RKO (cell line): ENCODE measurements around the gene ENKD1.

ENCODE experiments used
- DNase-seq: peaks from one replicate; pipeline ENCODE4 v3.0.0-alpha.2; 2016; ENCODE audit warnings: low spot score

Gene ENKD1

DNA sequence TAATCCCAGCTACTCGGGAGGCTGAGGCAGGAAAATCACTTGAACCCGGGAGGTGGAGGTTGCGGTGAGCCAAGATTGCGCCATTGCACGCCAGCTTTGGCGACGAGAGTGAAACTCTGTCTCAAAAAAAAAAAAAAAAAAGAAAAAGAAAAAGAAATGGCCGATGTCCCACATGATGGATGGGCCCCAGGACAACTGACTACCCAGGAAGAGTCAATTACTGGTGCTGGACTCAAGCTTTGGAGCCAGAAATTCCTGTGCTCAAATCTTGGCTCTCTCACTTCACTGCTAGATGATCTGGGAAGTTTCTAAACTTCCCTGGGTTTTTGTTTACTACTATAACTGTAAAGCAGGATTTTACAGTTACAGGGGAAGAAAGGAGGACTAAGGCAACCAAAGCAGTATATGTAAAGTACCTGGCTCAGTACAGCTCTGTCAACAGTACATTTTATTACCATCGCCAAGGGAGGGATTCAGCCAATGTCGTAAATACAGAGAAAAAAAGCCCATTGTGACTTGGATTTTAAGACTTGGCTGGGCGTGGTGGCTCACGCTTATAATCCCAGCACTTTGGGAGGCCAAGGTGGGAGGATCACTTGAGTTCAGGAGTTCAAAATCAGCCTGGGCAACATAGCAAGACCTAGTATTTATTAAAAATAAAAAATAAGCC is 11.9 kb upstream of the ENKD1 start:
- DNase-seq = no peak

GRCh38 chr16:67677712-67678111 is 11.2 kb upstream of the ENKD1 start:
- no peak for DNase-seq

DNA sequence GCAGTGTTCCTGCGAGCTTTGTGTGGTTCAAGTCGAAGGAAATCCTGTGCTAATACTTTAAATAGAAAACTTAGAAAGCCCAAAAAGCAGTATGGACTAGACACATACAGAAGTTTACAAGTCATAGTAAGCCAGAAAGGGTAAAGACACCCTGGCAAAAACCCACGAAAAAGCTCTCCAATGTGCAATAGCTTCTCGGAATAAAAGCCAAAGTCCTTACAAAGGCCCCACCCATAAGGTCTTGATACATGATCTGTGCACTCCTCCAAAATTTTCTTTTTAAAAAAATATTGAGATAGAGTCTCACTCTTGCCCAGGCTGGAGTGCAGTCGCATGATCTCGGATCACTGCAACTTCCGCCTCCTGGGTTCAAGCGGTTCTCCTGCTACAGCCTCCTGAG is 10.4 kb upstream of the ENKD1 start:
- no peak for DNase-seq

- no peak for DNase-seq
Observed at GRCh38 chr16:67676516-67676915, 10.0 kb upstream of the ENKD1 start.

DNA sequence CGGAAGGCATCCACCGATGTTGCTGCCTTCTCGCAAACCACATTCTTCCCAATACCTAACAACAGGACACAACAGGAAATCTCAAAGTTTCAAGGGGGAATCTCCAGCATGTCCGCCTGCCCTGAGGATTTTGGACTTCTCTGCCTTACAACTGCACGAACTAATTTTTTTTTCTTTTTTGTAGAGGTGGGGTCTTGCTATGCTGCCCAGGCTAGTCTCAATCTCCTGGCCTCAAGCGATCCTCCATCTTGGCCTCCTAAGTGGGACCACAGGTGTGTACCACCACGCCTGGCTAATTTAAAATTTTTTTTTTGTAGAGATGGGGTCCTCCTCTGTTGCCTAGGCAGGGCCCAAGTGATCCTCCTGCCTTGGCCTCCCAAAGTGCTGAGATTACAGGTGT is 9.4 kb upstream of the ENKD1 start:
- DNase-seq = no peak

DNA sequence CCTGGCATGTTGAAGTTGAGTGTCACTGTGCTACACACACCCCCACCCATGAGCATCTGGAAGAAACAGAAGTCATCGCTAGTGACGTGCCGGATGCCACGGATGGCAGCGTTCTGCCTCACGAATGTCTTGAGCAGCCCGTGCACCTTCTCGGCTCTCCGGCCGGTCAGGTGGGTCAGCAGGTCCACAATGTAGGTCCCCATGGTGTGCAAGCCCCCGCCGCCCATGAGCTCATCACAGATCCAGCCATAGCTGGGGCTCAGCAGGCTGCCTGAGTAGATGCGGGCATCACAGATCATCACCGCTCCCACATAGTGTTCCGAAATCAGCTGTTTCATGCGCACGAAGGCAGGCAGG is 9.0 kb upstream of the ENKD1 start:
- DNase-seq = no peak

GRCh38 chr16:67674851-67675578 is 8.5 kb upstream of the ENKD1 start:
- DNase-seq = no peak

DNA sequence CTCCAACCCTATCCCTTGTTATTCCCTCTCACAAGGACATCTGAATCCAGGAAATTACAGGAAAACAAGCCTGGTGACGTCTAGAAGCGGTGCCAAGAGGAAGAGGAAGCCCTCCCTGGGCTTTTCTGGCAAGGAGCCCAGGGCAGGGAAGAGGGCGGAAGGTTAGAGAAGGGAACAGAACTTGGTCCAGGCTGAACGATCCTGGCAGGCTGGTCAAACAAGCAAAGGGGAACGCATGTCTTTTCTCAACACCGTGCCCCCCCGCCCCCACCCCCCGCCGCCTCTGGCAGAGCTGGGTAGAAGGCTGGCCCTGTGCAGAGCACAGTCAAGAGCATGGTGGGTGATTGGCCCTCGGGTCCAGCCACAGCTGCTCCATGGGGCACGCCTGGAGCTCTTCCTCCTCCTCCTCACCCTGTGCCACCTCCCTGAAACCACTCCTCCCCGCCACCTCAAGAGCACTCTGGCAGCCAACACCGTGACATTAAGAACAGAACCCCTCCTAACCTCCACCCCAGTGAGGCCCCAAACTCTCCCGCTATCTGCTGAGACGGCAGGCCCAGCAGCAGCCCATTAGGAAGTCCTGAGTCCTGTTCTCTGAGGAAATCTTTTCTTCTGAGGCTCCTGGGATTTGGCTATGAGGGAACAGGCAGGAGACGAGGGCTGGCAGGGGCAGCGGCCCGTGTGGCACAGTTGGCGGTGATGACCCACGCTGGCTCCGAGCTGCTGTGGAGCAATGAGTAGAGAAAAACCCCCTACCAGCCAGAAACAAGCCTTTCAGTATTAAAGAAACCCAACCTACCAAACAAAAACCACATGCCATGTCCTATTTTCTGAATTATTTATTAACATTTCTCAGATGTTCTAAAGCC is 7.4 kb upstream of the ENKD1 start:
- DNase-seq = no peak

DNA sequence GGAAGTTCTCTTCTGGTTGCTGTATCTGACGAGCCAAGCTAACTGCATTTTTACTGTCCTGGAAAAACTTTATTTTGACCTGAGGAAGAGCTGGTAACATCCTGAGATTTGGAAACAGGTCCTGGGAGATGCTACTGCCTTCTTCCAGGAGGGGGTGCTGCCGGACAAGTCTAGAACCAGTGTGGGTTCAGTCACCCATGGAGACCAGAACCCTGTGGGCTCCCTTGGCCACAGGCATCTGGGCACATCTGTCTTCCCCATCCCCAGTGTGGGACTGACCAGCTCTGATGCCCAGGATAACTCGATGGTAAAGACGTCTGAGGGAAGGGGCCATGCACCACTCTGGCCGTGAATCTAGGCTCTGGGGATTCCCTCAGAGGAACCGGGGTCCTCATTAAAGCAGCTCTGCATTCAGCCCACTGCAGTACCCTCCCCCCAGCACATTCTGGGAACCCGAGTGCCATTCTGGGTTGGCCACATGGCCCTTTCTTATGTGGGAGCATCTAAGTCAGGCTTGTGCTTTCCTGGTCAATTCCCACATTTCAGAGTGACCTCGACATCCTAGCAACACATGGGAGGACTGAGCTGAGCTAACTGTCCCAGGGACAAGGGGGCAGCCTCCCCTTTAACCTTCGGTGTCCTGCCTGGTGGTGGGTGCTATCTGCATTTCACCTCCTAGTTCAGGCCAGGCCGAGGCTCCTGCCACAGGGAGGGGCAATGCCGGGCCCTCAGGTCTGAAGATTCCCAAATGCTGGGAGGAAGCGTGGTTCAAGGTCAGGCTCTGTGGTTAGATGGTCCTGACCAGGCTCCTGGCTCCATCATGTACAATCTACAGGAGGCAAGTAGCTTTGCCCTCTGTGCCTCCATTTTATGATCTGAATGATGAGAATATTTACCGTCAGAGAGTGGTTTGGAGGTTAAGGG is 6.5 kb upstream of the ENKD1 start:
- DNase-seq = peak; percentile 51

DNA sequence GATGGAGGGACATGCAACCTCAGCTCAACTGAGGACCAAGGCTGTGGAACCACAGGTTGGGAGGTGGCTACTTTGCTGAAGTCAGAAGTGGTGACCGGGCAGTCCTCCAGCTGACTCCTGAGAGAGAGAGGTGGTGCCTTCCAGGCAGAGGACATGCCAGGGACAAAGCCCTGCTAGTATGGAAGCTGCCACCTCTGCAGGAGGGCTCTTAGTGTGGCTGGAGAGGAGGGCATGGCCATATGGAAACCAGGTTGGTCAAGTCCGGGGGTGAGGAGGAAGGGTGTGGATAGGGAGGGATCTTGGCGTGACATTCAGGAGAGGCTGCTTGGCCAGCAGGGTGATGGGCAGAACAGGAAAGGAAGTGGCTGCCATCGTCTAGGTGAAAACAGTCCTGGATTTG is 5.8 kb upstream of the ENKD1 start:
- no peak for DNase-seq

DNA sequence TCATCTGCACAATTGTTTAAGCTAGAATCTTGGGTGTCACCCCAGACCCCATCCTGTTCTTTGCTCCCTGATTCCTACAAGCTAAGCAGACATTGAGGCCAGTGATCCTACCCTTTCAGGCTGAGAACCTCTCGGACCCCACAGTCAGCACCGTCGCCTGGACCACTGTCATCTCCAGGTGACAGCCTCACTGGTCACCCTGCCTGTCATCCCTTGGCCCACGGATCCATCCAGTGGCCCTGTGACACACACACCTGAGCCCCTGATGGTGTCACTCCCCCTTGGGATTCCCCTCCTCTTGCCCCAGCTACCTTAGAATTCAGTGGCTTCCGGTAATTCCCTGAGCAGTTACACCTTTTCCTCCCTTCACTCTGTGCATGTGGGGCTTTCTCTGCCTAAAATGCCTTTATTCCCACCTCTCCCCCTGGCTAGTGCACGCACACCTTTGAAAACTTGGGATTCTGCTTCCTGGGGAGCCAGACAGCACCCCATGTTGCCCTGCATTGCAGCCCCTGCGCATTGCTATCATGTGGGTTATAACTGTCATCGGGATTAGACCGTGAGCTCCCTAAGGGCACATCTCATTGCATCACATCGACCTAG is 3.0 kb upstream of the ENKD1 start:
- no peak for DNase-seq

DNA sequence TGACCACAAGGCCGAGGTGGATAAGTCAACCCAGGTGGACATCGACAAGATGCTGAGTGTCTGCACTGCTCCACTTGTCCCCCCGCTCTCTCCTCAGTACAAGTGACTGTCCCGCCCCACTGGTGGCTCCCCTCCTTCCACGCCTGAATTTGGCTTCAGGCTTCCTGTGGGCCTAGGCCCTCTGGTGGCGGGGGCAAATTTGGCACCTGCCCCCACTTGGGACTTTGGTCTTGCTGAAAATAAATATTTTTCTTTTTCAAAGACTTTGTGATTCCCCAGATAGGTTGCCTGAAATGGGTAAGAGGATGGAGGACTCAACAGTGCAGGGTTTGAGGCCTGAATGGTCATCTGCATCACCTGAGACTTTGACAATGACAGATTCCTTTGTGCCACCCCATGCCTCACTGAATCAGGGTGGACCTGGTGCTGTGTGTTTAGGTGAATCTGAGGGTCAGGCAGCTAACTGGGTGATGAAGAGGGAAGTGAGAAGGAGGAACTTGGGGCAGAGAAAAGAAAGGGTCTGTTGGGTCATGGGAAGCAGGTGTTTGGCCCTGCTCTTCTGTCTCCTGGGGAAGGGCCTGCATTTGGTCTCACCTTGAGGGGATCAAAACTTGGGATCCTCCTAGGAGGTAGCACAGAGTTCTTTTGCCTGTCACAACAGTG is 2.1 kb upstream of the ENKD1 start:
- no peak for DNase-seq

GRCh38 chr16:67667817-67668494 is 1.4 kb upstream of the ENKD1 start:
- DNase-seq = peak; percentile 33

DNA sequence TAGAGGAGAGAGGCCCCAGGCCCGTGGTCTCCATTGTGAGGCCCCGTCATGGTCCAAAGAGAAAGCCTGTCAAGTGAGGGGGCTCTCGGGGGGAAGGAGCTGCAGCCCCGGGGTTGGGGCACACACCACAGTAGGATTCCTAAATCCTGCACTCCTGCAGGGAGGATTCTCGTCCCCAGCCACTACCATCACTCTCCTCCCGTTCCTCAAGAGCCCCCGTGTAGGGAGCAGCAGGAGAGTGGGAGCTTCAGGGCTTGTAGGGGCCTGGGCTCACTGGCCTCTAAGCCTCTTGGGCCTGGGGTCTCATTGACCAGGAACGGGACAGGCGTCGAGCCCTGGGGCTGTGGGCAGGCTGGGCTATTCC is 885 bp upstream of the ENKD1 start:
- no peak for DNase-seq

GRCh38 chr16:67666032-67666551 is 458 bp downstream of the ENKD1 start:
- DNase-seq = no peak

GRCh38 chr16:67665598-67665997 is 952 bp downstream of the ENKD1 start:
- DNase-seq = no peak

- DNase-seq = no peak
Observed at GRCh38 chr16:67664871-67665270, 1.7 kb downstream of the ENKD1 start.

- no peak for DNase-seq
Observed at GRCh38 chr16:67664258-67664657, 2.3 kb downstream of the ENKD1 start.

GRCh38 chr16:67663877-67664222 is 2.7 kb downstream of the ENKD1 start:
- DNase-seq = no peak

DNA sequence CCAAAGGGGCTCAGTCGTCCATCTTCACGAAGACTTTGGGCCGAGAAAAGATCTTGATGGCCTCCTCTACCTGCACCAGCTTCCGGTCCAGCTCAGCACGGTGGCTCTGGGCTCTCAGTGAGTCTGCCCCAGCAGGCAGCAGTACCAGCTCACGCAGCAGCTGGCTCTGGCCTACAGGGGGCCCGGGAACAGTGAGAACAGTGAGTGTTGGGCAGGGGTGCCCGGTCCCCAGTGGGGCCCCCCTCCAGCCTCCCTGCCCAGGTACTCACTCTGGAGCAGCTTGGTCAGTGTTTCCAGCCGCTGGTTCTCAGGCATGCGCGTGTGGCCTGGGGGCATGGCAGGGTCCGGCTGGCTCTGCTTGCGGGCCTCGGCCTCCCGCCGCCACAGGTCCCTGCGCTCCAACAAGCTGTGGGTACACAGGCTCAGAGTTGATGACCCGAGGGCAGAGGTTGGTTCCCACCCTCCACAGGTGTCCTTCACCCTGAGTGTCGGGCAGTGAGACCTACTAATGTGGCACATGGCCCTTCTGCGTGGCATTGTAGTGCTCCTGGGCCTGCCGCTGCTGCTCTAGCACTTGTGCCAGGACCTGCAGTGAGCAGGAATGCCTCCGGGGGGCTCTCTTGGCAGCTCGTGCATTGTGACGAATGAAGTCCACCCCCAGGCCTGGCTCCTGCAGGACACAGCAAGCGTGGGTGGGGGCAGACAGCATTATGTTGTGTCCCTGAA is 3.2 kb downstream of the ENKD1 start:
- DNase-seq = peak; percentile 30
